HG02798 (cell line): ENCODE data around the gene TSC22D4.
A peak's percentile ranks its signal among the peaks of the same experiment; 100 is the strongest.
"Not testable (repeated sequence)": the region's sequence is repeated elsewhere in the genome, so short reads cannot be mapped to it uniquely, and the experiment has no call there.

ENCODE experiments used
- ATAC-seq: cut with Tn5 transposase; IDR thresholded peaks from one replicate; pipeline ENCODE4 v1.9.1; 2021; ENCODE audit warnings: mild to moderate bottlenecking; ENCODE audit not compliant: unreplicated experiment, poor library complexity

The TSC22D4 gene

DNA sequence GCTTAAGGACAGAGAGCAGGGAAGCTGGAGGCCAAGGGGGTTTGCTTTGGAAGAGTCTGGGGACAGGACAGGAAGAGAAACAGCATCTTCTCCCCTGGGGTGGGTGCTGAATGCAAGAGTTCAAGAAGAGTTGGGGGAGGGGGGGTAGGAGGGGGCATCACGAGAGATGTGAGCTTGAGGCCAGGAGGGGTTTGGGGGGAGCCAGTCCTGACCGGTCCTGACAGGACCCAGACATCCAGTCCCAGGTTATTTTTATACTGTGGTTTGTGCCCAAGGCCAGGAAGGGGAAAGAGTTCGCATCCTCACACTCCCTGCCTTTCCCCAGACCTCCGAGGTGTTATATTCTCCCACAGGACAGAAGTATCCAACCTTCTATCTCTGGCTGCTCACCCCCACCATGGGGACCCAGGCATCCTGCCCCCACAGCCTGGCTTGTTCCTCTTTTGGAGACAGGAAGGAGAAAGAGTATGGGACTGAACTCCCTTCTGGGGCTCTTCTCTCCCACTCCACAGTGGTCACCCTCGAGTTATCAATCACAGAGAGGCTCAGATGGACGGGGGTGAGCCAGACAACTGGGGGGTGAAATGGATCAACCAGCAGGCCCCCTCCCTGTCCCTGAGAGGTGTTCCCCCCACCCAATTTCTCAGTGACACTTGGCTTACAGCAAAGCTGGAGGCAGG lies 2.8 kb downstream of the TSC22D4 start:
- ATAC-seq = no peak

DNA sequence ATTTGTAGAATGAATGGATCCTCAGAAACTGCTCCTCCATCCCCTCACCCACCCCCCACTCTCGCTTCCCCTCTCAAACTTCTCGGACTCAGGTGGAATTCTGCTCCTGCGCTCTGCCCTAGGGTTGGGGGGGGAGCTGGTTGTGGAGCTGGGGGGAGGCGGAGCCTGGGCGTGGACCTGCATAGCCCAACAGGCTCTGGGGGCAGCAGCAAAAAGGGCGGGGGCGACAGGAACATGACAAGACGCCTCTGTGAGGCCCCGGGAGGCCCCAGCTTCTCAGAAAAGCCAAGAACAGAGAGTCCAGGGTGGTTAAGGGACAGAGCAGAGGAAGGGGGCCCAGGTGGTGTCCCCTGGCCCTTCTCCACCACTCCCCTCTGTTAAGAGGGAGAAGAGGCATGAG lies 3.5 kb downstream of the TSC22D4 start:
- no peak for ATAC-seq

DNA sequence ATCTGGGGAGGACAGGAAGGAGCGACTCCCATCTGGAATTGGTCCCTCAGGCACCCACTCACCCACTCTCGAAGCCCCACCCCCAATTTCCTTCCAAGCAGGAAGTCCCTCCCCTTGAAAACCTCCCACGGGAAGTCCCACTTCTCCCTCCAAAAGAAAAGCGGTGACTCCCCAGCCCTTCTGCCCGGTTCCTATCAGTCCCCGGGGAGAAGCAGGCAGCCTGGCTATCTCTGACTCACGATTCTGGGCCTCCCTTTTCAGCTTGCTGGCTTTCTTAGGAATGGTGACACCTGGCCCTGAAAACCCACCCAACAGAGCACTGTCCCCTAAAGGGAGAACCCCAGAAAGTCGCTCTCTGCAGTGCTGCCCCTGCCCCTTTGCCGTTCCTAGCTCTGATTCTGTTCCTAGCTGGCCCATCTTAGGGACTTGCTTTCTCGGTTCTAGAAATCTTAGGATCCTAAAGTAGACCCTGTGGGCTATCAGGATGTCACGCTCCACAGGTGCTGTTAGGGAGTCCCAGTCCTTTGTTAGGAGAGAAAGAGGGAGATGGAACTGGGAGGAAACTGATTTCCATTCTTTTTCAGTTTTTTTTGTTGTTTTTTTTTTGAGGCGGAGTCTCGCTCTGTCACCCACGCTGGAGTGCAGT lies 6.0 kb downstream of the TSC22D4 start:
- no peak for ATAC-seq

DNA sequence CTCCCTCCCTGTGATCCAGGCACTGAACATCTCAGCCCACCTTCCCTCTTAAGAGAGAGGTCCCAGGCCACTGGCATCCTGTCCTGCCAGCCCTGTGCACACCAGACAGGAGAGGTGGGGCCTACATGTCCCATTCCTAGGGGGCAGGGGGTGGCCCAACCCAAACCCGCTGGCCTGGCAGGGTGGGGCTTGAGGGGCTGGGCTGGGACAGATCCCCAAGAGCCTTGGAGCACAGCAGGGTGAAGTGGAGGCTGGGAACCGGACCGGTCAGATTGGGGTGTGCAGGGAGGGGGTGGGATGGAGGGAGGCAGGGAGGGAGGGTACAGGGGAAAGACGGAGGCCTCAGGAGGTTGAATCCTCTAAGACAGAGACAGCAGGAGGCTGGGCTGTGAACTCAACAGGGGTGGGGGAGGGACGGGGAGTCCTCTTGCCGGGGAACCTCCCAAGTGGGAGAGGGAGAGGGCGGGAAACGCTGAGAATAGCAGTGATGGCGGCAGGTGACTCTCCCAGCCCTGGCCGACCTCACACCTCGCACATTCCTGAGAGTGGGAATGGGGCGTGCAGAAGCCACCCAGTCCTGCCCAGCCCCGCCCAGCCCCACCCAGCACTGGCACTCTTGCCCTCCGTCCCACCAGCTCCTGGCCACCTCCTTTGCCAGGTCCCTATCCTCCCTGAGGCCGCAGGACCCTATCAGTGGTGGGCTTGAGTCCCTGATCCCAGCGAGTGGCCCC lies 6.7 kb downstream of the TSC22D4 start:
- ATAC-seq = no peak

DNA sequence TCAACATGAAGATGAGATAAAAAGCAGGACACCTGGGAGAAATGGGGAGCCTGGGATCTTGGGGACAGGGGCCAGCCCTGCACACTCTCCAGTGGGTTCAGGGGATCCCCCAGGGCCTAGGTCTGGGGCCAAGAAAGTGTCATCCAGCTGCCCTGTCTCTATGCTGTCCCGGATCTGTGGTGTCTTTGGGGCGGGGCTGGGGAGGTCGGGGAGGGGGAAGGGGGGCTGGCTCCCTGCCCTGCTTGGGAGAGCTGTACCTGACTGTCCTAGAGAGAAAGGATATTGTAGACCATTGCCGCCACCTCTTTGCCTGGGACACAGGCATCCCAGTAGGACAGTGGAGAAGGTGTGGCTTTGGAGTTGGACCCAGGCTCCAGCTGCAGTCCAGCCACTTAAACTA lies 8.0 kb downstream of the TSC22D4 start:
- ATAC-seq = no peak

DNA sequence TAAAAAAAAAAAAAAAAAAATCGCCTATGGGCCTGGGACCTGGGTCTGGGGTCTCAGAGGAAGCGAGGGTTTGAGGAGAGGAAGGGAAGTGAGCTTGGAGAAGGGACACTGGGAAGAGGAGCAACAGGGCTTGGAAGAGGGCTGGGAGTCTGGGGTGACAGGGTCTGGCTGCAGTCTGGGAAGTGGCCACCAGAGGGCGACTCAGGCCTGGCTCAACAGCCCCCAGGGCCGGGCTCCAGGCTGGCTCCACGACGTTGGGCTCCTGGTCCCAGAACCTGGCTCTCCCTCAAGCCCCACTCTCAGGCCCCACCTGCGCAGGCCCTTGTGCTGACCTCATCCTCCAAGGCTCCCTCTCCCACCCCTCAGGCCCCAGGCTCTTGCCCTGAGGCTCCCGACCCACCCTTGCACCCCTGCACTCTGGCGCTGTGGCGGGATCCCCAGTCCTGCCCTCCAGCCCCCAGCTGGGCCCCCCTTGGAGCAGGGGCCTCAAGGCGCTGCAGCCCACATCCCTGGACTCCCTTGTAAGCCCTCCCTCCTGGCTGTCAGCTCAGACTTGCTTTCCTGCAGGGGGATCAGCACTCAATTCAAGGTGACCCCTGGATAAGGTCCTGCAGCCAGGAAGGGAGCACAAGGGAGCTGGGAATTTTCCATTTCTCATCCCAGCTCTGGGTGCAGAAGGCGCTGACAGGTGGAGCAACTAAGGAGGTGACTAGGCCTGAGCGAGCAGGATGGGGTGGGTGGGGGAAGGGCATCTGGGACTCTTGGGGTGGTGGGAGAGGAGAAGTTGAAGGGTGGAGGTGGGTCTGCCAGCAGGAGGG lies 9.6 kb downstream of the TSC22D4 start:
- peak; percentile 74 for ATAC-seq

DNA sequence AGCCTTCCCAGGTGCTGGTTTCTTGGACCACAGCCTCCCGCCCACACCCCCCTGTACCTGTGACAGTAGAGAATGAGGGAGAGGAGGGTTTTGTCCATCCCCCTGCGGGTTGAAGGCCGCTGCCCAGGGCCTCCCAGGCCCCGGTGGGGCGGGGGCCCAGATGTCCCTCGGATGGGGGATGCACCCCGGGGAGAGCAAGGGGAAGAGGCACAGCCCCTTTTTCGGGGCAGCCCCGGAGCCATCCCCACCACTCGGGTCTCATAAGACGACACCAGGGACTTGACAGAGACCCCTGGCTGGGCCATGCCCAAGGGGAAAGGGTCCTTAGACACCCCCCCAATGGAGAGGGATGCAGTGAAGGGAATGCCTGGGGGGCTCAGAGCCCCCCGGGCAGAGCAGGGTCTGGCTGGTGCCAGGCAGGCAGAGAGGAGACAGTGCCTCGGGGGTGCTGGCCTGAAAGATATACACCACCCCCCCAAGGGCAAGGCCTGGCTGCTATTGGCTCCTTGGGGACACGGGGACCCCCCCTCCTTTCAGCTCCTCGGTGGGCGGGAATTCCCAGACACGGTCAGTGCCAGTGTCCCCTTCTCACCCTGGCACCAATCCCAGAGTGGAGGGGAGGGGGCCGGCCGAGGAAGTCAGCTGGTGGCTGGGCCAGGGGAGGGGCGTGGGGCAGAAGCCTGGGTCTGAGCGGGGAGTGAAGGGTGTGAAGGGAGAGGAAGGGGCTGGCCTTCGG lies 11.2 kb downstream of the TSC22D4 start:
- ATAC-seq = no peak

DNA sequence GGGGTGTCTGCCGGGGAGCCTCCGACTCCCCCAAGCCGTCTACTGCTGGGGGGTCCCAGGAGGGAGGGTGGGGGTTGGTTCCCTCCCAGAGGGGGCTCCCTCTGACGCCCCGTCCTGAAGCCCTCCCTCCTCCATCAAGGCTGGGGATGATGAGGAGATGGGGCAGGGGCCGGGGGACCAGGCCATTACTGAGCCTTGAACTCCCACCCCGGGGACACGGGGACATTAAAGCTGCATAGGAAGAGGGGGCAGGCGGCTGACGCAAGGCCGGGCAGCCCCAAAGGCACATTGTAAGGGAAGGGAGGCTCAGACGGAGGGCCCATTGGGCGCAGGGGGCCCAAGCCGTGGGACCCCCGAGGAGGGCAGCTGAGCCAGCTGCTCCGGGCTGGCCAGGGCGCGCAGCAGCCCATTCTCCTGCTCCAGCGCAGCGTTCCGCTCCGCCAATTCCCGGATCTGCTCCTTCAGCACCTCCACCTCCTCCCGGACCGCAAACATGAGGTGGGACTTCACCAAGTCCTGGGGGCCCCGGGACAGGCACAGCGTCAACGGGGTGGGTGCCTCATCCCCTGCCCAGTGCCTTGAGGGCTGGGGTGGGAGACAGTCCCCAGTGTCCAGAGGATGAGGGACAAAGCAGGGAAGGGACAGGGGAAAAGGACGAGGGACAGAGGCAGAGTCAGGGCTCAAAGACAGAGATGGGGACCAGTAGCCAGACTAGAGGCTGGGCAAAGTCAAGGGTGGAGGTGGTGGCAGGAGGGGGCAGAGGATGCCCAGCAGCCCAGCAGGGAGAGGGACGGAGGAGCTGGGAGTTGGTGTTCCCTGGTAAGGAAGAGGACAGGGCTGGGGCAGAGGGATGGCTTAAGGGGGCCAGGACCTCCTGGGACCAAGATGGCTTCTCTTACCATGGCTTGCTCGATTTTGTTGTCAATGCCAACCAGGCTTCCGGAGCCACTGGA lies 12.1 kb downstream of the TSC22D4 start:
- no peak for ATAC-seq

DNA sequence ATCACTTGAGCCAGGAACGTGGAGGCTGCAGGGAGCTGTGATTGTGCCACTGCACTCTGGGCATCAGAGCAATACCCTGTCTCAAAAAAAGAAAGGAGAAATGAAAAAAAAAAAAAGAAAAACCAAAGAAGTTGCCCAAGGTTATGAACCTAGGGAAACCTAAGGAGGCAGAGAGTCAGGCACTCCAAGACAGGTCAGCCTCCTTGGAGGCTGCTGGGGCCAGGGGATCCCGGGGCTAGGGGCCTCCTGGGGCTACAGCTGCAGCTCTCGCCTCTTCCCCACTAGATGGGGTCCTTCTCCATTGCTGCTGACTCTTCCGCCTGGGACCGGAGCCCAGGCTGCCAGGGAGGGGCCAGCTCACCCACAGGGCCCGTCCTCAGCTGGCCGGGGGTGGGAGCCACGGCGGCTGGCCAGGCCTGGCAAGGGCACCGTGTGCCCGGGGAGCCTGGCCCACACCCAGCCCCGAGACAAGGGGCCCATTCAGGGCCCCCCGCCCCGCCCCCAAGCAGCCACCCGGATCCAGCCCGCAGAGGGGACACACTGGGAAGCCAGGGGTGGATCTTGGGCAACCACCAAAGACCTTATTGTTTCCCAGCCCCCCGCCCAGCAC lies 13.2 kb downstream of the TSC22D4 start:
- ATAC-seq = no peak

DNA sequence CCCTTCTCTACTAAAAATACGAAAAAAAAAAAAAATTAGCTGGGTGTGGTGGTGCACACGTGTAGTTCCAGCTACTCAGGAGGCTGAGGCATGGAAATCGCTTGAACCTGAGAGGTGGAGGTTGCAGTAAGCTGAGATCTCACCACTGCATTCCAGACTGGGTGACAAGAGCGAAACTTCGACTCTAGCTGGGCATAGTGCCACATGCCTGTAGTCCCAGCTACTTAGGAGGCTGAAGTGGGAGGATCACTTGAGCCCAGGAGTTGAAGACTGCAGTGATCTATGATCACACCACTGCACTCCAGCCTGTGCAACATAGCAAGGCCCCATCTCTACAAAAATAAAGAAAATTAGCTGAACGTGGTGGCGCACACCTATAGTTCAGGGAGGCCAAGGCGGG lies 13.7 kb downstream of the TSC22D4 start:
- no peak for ATAC-seq

DNA sequence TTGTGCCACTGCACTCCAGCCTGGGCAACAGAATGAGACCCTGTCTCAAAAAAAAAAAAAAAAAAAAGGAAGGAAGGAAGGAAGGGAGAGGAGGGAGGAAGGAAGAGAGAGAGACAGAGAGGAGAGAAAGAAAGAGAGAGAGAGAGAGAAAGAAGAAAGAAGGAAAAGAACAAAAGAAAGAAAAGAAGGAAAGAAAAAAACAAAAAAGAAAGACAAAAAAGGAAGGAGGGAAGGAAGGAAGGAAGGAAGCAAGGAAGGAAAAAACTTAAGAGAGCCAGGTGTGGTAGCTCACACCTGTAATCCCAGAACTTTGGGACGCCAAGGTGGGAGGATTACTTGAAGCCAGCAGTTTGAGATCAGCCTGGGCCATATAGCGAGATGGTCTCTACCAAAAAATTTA lies 14.2 kb downstream of the TSC22D4 start:
- no peak for ATAC-seq

DNA sequence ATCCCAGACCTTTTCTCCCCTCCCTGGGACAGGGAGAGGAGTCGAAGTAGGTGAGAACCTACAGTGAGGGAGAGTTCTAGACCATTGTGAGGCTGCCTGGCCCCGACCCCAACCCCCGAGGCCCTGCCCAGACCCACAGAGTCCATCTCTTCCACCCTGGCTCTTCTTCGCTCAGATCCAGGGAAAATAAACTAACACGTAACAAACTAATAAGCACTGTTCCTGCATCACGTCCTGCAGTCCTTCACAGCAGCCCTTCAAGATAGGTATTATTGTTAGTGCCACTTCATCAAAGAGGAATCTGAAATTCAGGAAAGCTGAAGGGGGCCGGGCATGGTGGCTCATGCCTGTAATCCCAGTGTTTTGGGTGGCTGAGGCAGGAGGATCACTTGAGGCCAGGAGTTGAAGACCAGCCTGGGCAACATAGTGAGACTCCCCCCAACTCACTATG lies 14.8 kb downstream of the TSC22D4 start, which contains the start of gene SPACDR:
TSS of gene SPACDR (minus strand) at position 51 of the 451 bp plus-strand sequence. CDS start 235 bp downstream, outside the sequence.
- ATAC-seq = no peak

DNA sequence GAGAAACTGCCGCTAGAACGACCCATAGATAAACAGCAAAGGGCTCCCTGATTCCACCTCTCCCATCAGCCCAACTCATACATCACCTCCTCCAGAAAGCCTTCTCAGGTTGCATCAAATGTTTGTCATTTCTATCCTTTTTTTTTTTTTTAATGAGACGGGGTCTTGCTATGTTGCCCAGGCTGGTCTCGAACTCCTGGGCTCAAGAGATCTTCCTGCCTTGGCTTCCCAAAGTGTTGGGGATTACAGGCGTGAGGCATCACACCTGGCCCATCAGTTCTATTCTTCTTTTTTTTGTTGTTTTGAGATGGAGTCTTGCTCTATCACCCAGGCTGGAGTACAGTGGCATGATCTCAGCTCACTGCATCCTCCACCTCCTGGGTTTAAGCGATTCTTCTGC lies 22.0 kb downstream of the TSC22D4 start:
- no peak for ATAC-seq

DNA sequence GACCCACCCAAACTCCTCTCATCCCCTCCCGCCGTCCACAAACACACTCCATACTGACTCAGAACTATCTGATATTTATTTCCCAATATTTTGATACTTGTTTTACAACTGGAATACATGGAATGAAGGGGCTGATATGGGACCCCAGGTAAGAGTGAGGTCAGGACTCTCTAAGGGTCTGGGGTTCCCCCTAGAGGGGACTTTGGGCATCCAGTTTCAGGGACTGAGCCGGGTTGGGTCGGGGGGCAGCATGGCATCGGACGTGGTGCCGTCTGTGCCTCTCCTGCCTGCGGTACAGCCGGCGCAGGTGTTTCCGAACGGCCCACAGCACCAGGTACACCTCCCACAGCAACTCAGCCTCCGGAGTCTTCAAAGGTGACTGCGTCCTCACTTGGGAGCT lies 22.5 kb downstream of the TSC22D4 start:
- no peak for ATAC-seq

DNA sequence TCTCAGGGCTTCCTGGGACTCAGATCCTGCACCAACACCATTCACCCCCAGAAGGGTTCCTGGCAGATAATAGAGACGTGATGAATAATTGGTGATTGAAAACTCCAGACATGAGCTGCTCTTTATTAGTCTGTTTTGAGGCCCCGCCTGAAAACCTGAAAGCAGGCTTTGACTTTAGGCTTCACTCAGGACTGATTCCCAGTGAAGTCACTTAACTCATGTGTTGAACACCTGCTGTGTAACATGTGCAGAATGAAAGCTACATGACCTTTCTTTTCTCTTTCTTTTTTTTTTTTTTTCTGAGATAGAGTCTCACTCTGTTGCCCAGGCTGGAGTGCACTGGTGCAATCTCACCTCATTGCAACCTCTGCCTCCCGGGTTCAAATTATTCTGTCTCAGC lies 23.8 kb downstream of the TSC22D4 start:
- no peak for ATAC-seq

DNA sequence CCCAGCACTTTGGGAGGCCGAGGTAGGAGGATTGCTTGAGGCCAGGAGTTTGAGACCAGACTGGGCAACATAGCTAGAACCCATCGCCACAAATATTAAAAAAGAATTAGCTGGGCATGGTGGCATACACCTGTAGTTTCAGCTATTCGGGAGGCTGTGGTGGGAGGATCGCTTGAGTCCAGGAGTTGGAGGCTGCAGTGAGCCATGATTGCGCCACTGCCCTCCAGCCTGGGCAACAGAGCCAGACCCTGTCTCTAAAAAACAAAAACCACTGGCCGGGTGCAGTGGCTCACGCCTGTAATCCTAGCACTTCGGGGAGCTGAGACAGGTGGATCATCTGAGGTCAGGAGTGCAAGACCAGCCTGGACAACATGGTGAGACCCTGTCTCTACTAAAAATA lies 25.2 kb downstream of the TSC22D4 start:
- ATAC-seq = not testable (repeated sequence)

DNA sequence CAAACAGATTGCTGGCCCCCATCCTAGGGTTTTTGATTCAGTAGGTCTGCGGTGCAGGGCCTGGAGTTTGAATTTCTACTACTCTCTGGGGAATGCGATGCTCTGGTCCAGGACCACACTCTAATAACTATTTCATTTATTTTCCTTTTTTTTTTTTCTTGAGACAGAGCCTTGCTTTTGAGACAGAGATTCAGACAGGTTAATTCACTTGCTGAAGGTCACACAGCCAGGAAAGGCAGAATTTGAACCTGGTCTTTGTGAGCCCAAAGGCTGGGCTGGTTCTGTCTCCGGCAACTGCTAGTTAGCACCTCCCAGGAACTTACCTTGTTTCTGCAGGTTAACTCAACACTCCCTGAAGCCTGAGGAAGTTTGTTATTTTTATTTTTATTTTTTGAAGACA lies 26.5 kb downstream of the TSC22D4 start:
- ATAC-seq = no peak

DNA sequence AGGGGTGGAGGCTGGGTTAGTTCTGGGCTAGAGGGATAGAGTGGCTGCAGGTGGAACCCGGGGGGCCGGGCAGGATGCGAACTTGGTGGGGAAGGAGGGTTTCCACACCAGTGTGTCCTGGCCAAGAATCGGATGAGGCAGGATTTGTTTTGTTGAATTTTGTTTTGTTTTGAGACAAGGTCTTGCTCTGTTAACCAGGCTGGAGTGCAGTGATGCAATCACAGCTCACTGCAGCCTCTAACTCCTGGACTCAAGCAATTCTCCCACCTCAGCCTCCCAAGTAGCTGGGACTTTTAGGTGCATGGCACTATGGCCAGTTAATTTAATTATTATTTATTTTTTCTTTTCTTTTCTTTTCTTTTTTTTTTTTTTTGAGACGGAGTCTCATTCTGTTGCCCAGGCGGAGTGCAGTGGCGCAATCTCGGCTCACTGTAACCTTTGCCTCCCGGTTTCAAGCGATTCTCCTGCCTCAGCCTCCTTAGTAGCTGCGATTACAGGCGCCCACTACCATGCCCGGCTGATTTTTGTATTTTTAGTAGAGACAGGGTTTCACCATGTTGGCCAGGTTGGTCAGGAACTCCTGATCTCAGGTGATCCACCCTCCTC lies 29.7 kb downstream of the TSC22D4 start:
- no peak for ATAC-seq
